Neural progenitor cell (in vitro differentiated cells): ENCODE measurements around the gene SYTL3. TPM values are rescaled to one million over a fixed set of nuclear protein-coding genes. Genes with fewer than 3 reads are reported as not detected.
A peak's percentile ranks its signal among the peaks of the same experiment; 100 is the strongest.

Source experiments
- DNase-seq: peaks from one replicate; pipeline ENCODE4 v3.0.0-alpha.2; 2016; ENCODE audit warnings: low spot score
- H2AFZ ChIP-seq: fragments of 200-600 bp; sonication (generic); replicated peaks from 2 replicates; pipeline ENCODE4 v1.6.1; 2016; ENCODE audit warnings: antibody characterized with exemption
- H3F3A ChIP-seq: fragments of 200-600 bp; sonication (generic); 2 replicates; pipeline ENCODE4 v1.6.1; 2016; ENCODE audit warnings: antibody characterized with exemption, low read depth
- H3K27ac ChIP-seq: fragments of 200-600 bp; sonication (generic); 2 replicates; pipeline ENCODE4 v1.5.1; 2016; ENCODE audit warnings: mild to moderate bottlenecking
- H3K27me3 ChIP-seq: fragments of 200-600 bp; sonication (generic); 2 replicates; pipeline ENCODE4 v1.6.1; 2016; ENCODE audit warnings: mild to moderate bottlenecking, moderate library complexity
- H3K36me3 ChIP-seq: fragments of 200-600 bp; sonication (generic); 2 replicates; pipeline ENCODE4 v1.5.1; 2016
- H3K4me1 ChIP-seq: fragments of 200-600 bp; sonication (generic); 2 replicates; pipeline ENCODE4 v1.6.1; 2016; ENCODE audit warnings: mixed run types
- H3K4me2 ChIP-seq: fragments of 200-600 bp; sonication (generic); 2 replicates; pipeline ENCODE4 v1.6.1; 2016
- H3K4me3 ChIP-seq: fragments of 200-600 bp; sonication (generic); 2 replicates; pipeline ENCODE4 v1.5.1; 2016
- H3K79me2 ChIP-seq: fragments of 200-600 bp; sonication (generic); 2 replicates; pipeline ENCODE4 v1.6.1; 2016; ENCODE audit warnings: low read depth
- H3K9ac ChIP-seq: fragments of 200-600 bp; sonication (generic); 2 replicates; pipeline ENCODE4 v1.6.1; 2016
- H3K9me3 ChIP-seq: fragments of 200-600 bp; sonication (generic); 2 replicates; pipeline ENCODE4 v1.5.1; 2016; ENCODE audit warnings: low read depth
- H4K20me1 ChIP-seq: fragments of 200-600 bp; sonication (generic); 2 replicates; pipeline ENCODE4 v1.6.1; 2016; ENCODE audit warnings: low read depth
- H3K27ac Mint-ChIP-seq: 3 replicates; pipeline ENCODE4 v1.8.0; 2021; ENCODE audit warnings: mixed read lengths
- H3K27me3 Mint-ChIP-seq: 2 replicates; pipeline ENCODE4 v1.8.0; 2022; ENCODE audit warnings: low read depth, mild to moderate bottlenecking, inconsistent platforms, moderate library complexity, mixed read lengths; ENCODE audit not compliant: insufficient read depth
- H3K36me3 Mint-ChIP-seq: 3 replicates; pipeline ENCODE4 v1.8.0; 2021; ENCODE audit warnings: mixed read lengths
- H3K4me1 Mint-ChIP-seq: 3 replicates; pipeline ENCODE4 v1.8.0; 2021; ENCODE audit warnings: mixed read lengths
- H3K4me3 Mint-ChIP-seq: 3 replicates; pipeline ENCODE4 v1.8.0; 2021; ENCODE audit warnings: mild to moderate bottlenecking, moderate library complexity, mixed read lengths
- H3K9me3 Mint-ChIP-seq: 3 replicates; pipeline ENCODE4 v1.8.0; 2020; ENCODE audit warnings: mixed read lengths
- EZH2 ChIP-seq: fragments of 200-600 bp; sonication (generic); IDR thresholded peaks from 2 replicates; pipeline ENCODE4 v1.6.1; 2017; ENCODE audit warnings: antibody characterized with exemption, mild to moderate bottlenecking, moderate library complexity
- EZH2phosphoT487 ChIP-seq: fragments of 200-600 bp; sonication (generic); IDR thresholded peaks from 2 replicates; pipeline ENCODE4 v1.6.1; 2017; ENCODE audit warnings: antibody characterized with exemption
- total RNA-seq: library from RNA; depleted of rRNA; stranded (reverse); fragments of >200 nt; gene quantifications from 2 replicates; pipeline ENCODE4 v1.2.3, GENCODE V29; 2015; ENCODE audit warnings: low replicate concordance
- TF ChIP-seq, protein P1 (sequence below): fragments of 200-600 bp; sonication (generic); IDR thresholded peaks from 2 replicates; pipeline ENCODE4 v1.5.1; 2017; ENCODE audit warnings: antibody characterized with exemption, mild to moderate bottlenecking

SYTL3 gene
- total RNA-seq, 1 donor from 2014 or later, result not detected

GRCh38 chr6:158758451-158758860, 108.6 kb downstream of the SYTL3 start:
- Histone ChIP-seq H3K4me1 (peaks cover 16% of the 10 kb centered on the region), H3K4me2 (no peak overlapping the region), H3K27ac (no peak overlapping the region), H3K79me2 (no peaks in the 10 kb centered on the region), H3K9me3 (no peaks in the 10 kb centered on the region), H4K20me1 (no peaks in the 10 kb centered on the region), H3K36me3 (no peaks in the 10 kb centered on the region), H3K9ac (no peak overlapping the region), H3K4me3 (no peak overlapping the region), H2AFZ (no peak overlapping the region), H3F3A (peaks cover 16% of the 10 kb centered on the region), H3K27me3 (no peaks in the 10 kb centered on the region)
- Mint-ChIP-seq H3K27ac (peak overlapping the region; percentile 24), H3K9me3 (no peaks in the 10 kb centered on the region), H3K36me3 (peaks cover 1% of the 10 kb centered on the region), H3K4me3 (no peak overlapping the region), H3K4me1 (peaks cover 37% of the 10 kb centered on the region), H3K27me3 (peaks cover 4% of the 10 kb centered on the region)
- peak; percentile 63 for DNase-seq
- no peak for TF ChIP-seq EZH2phosphoT487

GRCh38 chr6:158758941-158759479, 109.2 kb downstream of the SYTL3 start:
- Histone ChIP-seq H3K4me3 (no peak overlapping the region), H3K36me3 (no peaks in the 10 kb centered on the region), H3K79me2 (no peaks in the 10 kb centered on the region), H3K4me1 (peaks cover 16% of the 10 kb centered on the region), H4K20me1 (no peaks in the 10 kb centered on the region), H3K9me3 (no peaks in the 10 kb centered on the region), H2AFZ (no peak overlapping the region), H3K27ac (no peak overlapping the region), H3K9ac (no peak overlapping the region), H3F3A (peaks cover 18% of the 10 kb centered on the region), H3K4me2 (no peak overlapping the region), H3K27me3 (no peaks in the 10 kb centered on the region)
- no peaks in the 10 kb centered on the region for H3K9me3 Mint-ChIP-seq
- TF ChIP-seq EZH2 (no peak), EZH2phosphoT487 (no peak)
- TF ChIP-seq, protein P1, sequence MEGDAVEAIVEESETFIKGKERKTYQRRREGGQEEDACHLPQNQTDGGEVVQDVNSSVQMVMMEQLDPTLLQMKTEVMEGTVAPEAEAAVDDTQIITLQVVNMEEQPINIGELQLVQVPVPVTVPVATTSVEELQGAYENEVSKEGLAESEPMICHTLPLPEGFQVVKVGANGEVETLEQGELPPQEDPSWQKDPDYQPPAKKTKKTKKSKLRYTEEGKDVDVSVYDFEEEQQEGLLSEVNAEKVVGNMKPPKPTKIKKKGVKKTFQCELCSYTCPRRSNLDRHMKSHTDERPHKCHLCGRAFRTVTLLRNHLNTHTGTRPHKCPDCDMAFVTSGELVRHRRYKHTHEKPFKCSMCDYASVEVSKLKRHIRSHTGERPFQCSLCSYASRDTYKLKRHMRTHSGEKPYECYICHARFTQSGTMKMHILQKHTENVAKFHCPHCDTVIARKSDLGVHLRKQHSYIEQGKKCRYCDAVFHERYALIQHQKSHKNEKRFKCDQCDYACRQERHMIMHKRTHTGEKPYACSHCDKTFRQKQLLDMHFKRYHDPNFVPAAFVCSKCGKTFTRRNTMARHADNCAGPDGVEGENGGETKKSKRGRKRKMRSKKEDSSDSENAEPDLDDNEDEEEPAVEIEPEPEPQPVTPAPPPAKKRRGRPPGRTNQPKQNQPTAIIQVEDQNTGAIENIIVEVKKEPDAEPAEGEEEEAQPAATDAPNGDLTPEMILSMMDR, result no peak
- peak overlapping the region; percentile 24 for H3K27ac Mint-ChIP-seq
- no peak overlapping the region for H3K4me3 Mint-ChIP-seq
- peaks cover 1% of the 10 kb centered on the region for H3K36me3 Mint-ChIP-seq
- DNase-seq, result no peak
- peaks cover 7% of the 10 kb centered on the region for H3K27me3 Mint-ChIP-seq
- H3K4me1 Mint-ChIP-seq, result peaks cover 38% of the 10 kb centered on the region

DNA sequence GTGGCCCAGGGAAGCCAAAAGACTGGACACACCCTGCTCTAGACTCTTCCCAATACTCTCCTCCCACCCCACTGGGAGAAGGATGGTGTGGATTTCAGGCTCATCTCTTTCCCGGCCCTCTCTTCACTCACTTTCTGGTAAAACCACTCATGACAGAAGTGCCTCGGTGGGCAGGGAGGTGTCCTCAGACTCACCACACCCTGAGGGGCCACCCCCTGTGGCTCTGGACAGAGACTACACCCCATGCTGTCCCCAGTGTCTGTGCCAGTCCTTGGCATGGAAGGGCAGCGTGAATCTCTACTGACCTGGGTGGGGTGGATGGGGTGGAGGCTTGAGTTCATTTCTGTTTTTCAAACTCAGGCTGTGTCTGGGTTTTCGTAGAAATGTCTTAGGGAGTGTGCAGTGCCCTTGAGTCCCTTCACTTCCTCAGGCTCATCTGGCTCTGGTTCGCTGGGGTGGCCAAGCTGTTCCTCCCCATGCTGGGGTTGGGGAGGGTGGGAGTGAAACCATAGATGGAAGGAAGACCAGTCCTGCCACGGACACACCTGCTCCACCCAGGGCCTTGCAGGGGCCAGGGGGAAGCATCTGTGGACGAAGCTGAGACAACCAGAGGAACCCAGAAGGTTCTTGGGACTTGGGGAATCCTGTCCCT, 110.2 kb downstream of the SYTL3 start:
- Histone ChIP-seq H3K4me2 (no peak overlapping the region), H3K9me3 (no peaks in the 10 kb centered on the region), H3F3A (peaks cover 18% of the 10 kb centered on the region), H3K4me3 (no peak overlapping the region), H3K27ac (no peak overlapping the region), H4K20me1 (no peaks in the 10 kb centered on the region), H3K9ac (no peak overlapping the region), H2AFZ (no peak overlapping the region), H3K79me2 (no peaks in the 10 kb centered on the region), H3K27me3 (no peaks in the 10 kb centered on the region), H3K36me3 (no peaks in the 10 kb centered on the region), H3K4me1 (peaks cover 16% of the 10 kb centered on the region)
- Mint-ChIP-seq H3K36me3 (peaks cover 6% of the 10 kb centered on the region), H3K27ac (peak overlapping the region; percentile 21), H3K9me3 (no peaks in the 10 kb centered on the region), H3K27me3 (peaks cover 5% of the 10 kb centered on the region), H3K4me3 (no peak overlapping the region), H3K4me1 (peaks cover 35% of the 10 kb centered on the region)
- DNase-seq, result no peak
- TF ChIP-seq, protein P1, result no peak
- TF ChIP-seq EZH2 (no peak), EZH2phosphoT487 (no peak)

DNA sequence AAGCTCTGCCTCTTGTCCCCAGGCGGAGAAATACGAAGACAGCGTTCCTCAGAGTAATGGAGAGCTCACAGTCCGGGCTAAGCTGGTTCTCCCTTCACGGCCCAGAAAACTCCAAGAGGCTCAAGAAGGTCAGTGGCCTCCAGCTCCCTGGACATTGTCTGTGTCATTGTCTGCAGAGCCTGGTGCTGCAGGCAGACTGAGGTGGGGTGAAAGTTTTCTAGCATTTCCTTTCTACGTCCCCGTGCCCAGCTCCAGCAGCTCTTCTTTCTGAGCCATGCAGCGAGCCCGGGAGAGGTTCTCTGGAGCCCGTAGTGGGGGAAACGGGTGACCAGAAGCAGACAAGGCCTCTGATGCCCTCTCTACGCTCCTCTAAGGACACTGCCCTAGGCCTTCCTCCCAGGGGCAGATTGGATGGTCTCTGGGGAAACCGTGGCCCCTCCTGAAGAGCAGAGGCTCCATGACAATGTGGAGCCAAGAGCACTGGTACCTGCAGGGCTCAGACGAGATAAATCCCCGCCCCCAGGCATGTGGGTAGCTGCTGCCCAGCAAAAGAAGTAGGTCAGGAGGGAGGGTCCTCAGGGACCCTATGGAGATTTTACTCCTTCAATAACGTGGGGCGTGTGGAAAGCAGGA, 110.9 kb downstream of the SYTL3 start:
- no peaks in the 10 kb centered on the region for H3K9me3 ChIP-seq
- H4K20me1 ChIP-seq, result no peaks in the 10 kb centered on the region
- Mint-ChIP-seq H3K27me3 (peaks cover 4% of the 10 kb centered on the region), H3K9me3 (no peaks in the 10 kb centered on the region), H3K27ac (peak overlapping the region; percentile 33), H3K4me3 (no peak overlapping the region), H3K36me3 (peaks cover 8% of the 10 kb centered on the region), H3K4me1 (peaks cover 30% of the 10 kb centered on the region)
- H2AFZ ChIP-seq, result no peak overlapping the region
- H3K27me3 ChIP-seq, result no peaks in the 10 kb centered on the region
- H3K4me1 ChIP-seq, result peaks cover 16% of the 10 kb centered on the region
- H3K79me2 ChIP-seq, result no peaks in the 10 kb centered on the region
- H3K4me3 ChIP-seq, result no peak overlapping the region
- H3F3A ChIP-seq, result peaks cover 18% of the 10 kb centered on the region
- TF ChIP-seq, protein P1, result no peak
- TF ChIP-seq EZH2 (no peak), EZH2phosphoT487 (no peak)
- no peak overlapping the region for H3K9ac ChIP-seq
- no peaks in the 10 kb centered on the region for H3K36me3 ChIP-seq
- no peak overlapping the region for H3K4me2 ChIP-seq
- H3K27ac ChIP-seq, result no peak overlapping the region
- no peak for DNase-seq
